Ishikawa (cell line): ENCODE results near the gene SLC9A7.

Experiments used
- CEBPB ChIP-seq: IDR thresholded peaks from 2 replicates; pipeline ENCODE4 v1.6.1; 2012
- CREB1 ChIP-seq: IDR thresholded peaks from 2 replicates; pipeline ENCODE4 v1.6.1; 2012; ENCODE audit warnings: low read depth
- EGR1 ChIP-seq: IDR thresholded peaks from 2 replicates; pipeline ENCODE4 v1.6.1; 2012
- EP300 ChIP-seq: IDR thresholded peaks from 2 replicates; pipeline ENCODE4 v1.6.1; 2012; ENCODE audit warnings: borderline replicate concordance
- FOXM1 ChIP-seq: IDR thresholded peaks from 2 replicates; pipeline ENCODE4 v1.6.1; 2012; ENCODE audit warnings: low read depth, borderline replicate concordance
- NFIC ChIP-seq: IDR thresholded peaks from 2 replicates; pipeline ENCODE4 v1.6.1; 2012
- RAD21 ChIP-seq: IDR thresholded peaks from 2 replicates; pipeline ENCODE4 v1.6.1; 2012; ENCODE audit warnings: low read depth
- TAF1 ChIP-seq: IDR thresholded peaks from 2 replicates; pipeline ENCODE4 v1.6.1; 2012; ENCODE audit warnings: low read depth, mild to moderate bottlenecking
- TCF12 ChIP-seq: IDR thresholded peaks from 2 replicates; pipeline ENCODE4 v1.6.1; 2012; ENCODE audit warnings: low read depth
- TEAD4 ChIP-seq: IDR thresholded peaks from 2 replicates; pipeline ENCODE4 v1.6.1; 2012
- USF1 ChIP-seq: IDR thresholded peaks from 2 replicates; pipeline ENCODE4 v1.6.1; 2012
- YY1 ChIP-seq: IDR thresholded peaks from 2 replicates; pipeline ENCODE4 v1.6.1; 2012; ENCODE audit warnings: low read depth
- ZBTB7A ChIP-seq: IDR thresholded peaks from 2 replicates; pipeline ENCODE4 v1.6.1; 2012; ENCODE audit warnings: low read depth
- TF ChIP-seq, protein P1 (sequence below): IDR thresholded peaks from 2 replicates; pipeline ENCODE4 v1.6.1; 2012
- TF ChIP-seq, protein P2 (sequence below): IDR thresholded peaks from 2 replicates; pipeline ENCODE4 v1.6.1; 2012; ENCODE audit warnings: low read depth, mild to moderate bottlenecking

Gene SLC9A7

DNA sequence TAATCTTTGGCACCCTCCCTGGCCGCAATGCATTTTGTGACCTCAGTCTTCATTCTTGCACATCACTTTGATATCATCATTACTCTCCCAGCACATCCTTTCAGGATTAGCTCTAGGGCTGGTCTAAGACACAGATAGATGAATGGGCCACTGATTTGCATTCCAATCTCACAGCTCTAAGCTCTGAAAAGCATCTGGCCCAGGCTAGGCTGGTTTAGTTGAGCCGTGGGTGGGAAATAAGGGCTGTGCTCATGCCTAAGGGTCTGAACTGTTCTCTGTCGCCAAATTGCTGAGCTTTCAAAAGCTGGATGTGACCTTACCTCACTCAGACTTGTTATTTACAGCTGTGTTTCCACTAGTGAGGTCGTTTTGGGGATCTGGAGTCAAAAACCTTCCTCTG lies 30.0 kb upstream of the SLC9A7 start:
- TF ChIP-seq EGR1 (no peak), YY1 (no peak), TEAD4 (no peak), TAF1 (no peak), EP300 (no peak), FOXM1 (no peak), CREB1 (no peak)
- TF ChIP-seq, protein P1, sequence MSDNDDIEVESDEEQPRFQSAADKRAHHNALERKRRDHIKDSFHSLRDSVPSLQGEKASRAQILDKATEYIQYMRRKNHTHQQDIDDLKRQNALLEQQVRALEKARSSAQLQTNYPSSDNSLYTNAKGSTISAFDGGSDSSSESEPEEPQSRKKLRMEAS: no peak

- no peak for TF ChIP-seq NFIC
- no peak for TF ChIP-seq EP300
- TF ChIP-seq ZBTB7A: no peak
- TF ChIP-seq USF1: no peak
- TF ChIP-seq TCF12: no peak
- no peak for TF ChIP-seq EGR1
- TF ChIP-seq, protein P2, sequence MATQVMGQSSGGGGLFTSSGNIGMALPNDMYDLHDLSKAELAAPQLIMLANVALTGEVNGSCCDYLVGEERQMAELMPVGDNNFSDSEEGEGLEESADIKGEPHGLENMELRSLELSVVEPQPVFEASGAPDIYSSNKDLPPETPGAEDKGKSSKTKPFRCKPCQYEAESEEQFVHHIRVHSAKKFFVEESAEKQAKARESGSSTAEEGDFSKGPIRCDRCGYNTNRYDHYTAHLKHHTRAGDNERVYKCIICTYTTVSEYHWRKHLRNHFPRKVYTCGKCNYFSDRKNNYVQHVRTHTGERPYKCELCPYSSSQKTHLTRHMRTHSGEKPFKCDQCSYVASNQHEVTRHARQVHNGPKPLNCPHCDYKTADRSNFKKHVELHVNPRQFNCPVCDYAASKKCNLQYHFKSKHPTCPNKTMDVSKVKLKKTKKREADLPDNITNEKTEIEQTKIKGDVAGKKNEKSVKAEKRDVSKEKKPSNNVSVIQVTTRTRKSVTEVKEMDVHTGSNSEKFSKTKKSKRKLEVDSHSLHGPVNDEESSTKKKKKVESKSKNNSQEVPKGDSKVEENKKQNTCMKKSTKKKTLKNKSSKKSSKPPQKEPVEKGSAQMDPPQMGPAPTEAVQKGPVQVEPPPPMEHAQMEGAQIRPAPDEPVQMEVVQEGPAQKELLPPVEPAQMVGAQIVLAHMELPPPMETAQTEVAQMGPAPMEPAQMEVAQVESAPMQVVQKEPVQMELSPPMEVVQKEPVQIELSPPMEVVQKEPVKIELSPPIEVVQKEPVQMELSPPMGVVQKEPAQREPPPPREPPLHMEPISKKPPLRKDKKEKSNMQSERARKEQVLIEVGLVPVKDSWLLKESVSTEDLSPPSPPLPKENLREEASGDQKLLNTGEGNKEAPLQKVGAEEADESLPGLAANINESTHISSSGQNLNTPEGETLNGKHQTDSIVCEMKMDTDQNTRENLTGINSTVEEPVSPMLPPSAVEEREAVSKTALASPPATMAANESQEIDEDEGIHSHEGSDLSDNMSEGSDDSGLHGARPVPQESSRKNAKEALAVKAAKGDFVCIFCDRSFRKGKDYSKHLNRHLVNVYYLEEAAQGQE: no peak
- TF ChIP-seq CREB1: no peak
- no peak for TF ChIP-seq FOXM1
- no peak for TF ChIP-seq YY1
- TF ChIP-seq CEBPB: no peak
- TF ChIP-seq RAD21: no peak
- TF ChIP-seq, protein P1: no peak
- TF ChIP-seq TAF1: no peak
These were observed 23.1 kb upstream of the SLC9A7 start for GRCh38 chrX:46782034-46782433.

DNA sequence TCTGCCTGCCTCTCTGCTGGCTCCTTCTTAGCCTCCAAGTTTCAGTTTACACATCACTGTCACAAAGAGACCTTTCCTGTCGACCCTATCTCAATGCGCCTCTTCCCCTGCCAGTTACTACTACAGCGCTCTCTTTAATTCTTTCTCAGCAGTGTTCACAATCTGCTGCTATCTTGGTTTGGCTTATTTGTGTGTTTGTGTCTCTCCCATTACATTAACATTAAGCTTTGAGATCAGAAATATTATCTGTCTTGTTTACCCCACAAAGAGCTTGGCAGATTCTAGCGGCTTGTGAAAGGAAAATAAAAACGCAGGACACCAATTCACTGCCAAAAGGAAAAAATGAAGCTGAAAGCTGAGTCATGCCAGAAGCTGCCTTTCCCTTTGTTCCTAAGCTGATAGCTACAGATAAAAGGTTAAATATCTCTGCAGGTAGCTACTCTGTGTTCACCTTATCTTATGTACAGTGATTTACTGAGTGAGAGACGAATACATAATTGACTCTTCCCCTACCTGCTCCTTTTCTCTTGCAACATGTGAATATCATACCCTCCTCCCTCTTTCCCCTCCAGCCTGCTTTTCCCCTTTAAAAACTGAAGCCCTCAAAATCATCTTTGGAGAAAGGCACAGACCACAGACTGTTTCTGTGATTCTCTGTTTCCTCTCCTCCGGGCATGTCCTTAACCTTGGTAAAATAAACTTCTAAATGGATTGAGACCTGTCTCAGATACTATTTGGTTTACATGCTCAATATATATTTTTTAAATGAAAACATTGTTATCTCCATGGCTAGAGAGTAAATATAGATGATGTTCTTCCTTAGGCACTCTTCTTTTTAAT lies 19.3 kb upstream of the SLC9A7 start:
- TF ChIP-seq, protein P1: no peak
- no peak for TF ChIP-seq EP300
- TF ChIP-seq ZBTB7A: no peak
- TF ChIP-seq TAF1: no peak
- TF ChIP-seq, protein P2: no peak
- TF ChIP-seq RAD21: no peak
- no peak for TF ChIP-seq CEBPB
- TF ChIP-seq CREB1: no peak
- TF ChIP-seq EGR1: no peak
- no peak for TF ChIP-seq USF1
- no peak for TF ChIP-seq FOXM1
- no peak for TF ChIP-seq YY1
- TF ChIP-seq TCF12: no peak
- TF ChIP-seq TEAD4: no peak
- no peak for TF ChIP-seq NFIC

DNA sequence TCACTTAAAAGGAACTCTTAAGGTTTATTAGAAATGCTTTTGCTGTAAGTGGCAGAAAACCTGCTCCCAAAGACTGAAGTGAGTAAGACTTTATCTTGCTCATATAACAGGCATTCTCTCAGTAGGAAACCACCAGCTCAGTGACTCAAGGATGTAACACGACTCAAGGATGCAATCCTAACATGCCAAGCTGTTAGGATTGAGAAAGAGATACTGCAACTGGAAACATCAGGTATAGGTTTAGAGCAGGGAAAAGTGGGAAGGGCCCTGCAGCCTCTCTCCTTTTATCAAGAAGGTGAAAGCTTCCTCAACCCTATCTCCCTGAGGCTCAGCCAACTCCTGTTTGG lies 11.9 kb upstream of the SLC9A7 start:
- no peak for TF ChIP-seq EGR1
- no peak for TF ChIP-seq USF1
- no peak for TF ChIP-seq ZBTB7A
- TF ChIP-seq RAD21: no peak
- no peak for TF ChIP-seq YY1
- TF ChIP-seq TCF12: no peak
- TF ChIP-seq, protein P1: no peak
- TF ChIP-seq TEAD4: no peak
